EH (cell line): ENCODE data around the gene PARM1.
"Not testable (repeated sequence)": the region's sequence is repeated elsewhere in the genome, so short reads cannot be mapped to it uniquely, and the experiment has no call there.

Experiments used
- DNase-seq: peaks from one replicate; pipeline ENCODE4 v3.0.0-alpha.2; 2015; ENCODE audit warnings: low read depth

PARM1 gene

DNA sequence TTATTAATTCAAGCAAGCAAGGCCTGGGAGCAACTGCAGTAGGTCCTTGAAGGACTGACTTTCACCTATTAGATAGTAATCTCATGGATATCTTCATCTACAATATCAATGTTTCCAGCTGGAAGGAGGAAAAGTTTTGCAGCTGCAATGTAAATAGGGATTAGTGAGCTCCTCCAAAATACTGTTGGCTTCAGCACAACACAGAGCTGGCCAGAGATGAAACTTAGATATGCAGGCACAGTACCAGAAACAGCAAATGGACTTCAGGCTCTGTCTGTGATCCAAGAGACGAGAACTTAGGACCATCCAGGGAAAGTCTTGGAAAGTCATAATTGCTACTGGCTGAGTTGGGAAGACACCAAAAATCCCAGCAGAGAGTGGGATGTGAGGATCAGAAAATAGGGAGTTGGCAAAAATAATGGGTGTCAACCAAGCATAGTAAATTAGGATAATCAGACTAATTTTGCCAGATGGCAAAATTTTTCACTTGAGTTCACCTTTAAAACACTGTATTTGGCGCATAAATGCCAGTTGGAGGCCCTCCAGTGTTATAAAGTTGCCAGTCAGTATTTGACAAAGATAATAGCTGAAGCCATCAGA lies 57.5 kb downstream of the PARM1 start:
- no peak for DNase-seq

DNA sequence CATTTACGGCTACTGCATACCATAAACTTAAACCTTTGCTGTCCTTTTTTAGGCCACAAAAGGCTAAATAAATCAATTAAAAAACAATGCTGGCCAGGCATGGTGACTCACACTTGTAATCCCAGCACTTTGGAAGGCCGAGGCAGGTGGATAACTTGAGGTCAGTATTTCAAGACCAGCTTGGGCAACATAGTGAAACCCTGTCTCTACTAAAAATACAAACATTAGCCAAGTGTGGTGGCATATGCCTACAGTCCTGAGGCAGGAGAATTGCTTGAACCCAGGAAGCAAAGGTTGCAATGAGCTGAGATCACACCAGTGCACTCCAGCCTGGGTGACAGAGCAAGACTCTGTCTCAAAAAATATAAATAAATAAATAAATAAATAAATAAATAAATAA lies 61.5 kb downstream of the PARM1 start:
- DNase-seq = not testable (repeated sequence)

GRCh38 chr4:74996996-74997395 lies 64.1 kb downstream of the PARM1 start:
- DNase-seq = no peak

GRCh38 chr4:74997948-74998729 lies 65.2 kb downstream of the PARM1 start:
- no peak for DNase-seq

- no peak for DNase-seq
Observed at GRCh38 chr4:74999714-75000309, 66.9 kb downstream of the PARM1 start.

- DNase-seq = no peak
Observed at GRCh38 chr4:75001871-75002270, 69.0 kb downstream of the PARM1 start.

- no peak for DNase-seq
Observed at GRCh38 chr4:75002381-75002780, 69.5 kb downstream of the PARM1 start.

GRCh38 chr4:75003979-75004378 lies 71.1 kb downstream of the PARM1 start:
- no peak for DNase-seq

DNA sequence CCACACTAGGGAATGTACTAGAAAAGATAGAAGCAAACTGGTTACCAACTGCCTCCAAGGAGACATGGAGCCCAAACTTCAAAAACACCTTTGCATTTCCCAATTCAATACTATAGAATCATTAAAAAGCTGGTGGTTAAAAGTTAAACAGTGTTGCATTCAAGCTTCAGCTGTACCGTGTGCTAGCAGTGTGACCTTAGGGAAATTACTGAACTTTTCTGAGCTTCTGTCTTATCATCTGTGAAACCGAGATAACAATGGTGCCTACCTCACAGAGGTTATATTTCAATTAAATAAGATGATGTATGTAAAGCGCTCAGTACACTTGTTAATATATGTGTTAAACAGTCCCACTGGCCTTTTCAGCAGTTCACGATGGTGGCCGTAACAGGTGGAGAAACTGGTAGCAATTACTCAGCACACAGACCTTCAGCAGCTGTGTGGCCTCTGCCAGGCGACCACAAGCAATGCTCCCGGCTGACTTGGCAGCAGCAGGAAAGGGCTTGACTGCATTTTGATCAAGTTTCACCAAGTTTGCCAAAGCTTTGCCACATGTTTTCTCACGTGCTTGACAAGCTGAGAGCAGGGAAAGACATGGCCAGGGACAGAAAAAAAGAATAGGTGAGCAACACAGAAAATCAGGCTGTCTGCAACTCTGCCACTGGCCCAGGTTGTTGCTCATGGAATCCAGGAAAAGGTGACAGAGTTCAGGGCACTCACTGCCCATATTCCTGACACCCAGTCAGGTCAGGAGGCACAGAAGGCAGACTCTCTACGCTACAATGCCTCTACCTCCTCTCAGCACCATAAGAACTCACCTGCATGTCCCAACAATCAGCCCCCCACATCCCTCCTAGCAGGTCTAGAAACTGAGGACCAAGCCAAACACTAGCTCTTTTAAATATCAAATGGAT lies 72.1 kb downstream of the PARM1 start:
- no peak for DNase-seq

DNA sequence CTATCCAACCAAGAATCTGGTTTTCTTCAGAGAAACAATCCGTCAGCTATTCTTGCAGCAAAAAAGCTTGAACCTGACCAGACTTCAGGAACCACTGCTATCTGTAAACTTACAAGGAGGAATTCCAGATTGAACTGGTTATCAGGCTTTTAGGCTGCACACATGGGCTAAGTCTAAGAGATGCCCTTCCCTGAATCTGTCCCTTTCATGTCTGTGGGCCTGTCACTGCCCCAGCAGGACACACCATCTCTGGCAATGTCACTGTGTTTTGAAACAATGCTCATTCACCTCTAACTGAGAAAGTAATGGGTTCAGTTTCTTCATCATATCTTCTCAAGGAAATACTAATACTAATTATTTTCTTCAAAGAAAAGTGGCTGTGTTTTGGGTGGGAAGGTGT lies 72.8 kb downstream of the PARM1 start:
- DNase-seq = no peak

GRCh38 chr4:75007891-75008290 lies 75.0 kb downstream of the PARM1 start:
- DNase-seq = no peak

- no peak for DNase-seq
Observed at GRCh38 chr4:75009138-75009537, 76.2 kb downstream of the PARM1 start.

- no peak for DNase-seq
Observed at GRCh38 chr4:75011131-75011795, 78.3 kb downstream of the PARM1 start.

GRCh38 chr4:75015627-75016026 lies 82.7 kb downstream of the PARM1 start:
- no peak for DNase-seq

DNA sequence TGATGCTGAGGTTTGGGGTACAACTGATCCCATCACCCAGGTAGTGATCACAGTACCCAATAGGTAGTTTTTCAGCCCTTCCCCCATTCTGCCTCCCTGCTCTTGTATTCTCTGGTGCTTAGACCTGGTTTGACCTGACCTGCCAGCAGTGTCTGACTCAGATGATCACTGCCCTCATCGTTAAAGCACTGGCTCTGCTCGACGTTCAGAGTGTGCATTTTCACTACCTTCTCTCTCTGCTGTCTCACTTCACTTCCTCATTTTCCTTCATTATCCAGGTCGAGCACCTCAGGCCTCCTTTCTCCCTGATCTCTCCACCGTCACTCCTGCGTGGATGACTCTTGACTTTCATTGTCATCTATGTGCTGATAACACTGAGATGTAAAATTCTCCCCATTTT lies 83.6 kb downstream of the PARM1 start:
- no peak for DNase-seq

DNA sequence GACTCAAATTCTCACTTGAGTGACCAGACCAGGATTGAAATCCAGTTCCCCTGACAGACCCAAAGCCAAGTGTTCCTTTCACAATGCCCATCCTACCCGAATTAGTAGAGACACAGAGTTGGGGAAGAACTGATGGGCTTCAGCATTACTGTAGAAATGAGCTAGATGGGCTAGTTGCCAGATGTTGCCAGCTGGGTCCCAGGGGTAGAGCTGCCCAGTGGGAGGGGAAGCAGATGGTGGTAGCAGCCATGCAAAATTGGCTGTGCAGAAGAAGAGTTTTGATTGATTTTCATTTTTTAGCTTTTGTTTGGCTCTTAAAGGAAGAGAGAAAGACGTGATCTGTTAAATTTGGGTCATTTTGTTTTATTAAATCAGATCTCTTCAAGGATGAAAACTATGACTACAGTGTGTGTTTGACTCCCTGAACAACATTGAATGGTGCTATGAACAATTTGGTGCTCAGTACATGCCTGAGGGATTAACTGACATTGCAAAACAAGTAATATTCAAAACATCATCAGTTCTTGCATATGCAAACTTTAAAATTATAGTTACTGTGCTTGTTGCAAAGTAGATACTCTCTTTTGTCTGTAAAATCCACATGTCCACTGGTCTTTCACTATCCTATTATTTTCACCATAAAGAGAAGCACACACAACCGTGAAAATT lies 86.0 kb downstream of the PARM1 start:
- DNase-seq = no peak

DNA sequence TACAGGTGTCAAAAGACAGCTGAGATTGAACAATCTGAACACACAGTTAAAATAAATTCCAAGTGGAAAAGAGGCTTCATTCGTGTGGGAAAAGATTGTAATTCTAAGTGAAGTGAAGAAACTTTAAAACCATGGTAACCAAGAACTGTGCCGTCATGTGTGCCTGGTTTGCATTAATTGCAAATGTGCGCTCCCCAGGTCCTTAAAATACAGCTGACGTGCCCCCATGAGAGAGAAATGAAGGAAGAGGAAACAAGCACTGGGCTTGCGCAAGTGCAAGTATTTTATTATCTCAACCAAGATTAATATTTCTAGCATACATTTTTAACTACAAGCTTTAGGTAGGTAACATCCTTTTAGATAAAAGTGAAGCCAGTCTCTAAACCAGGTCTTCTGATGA lies 92.5 kb downstream of the PARM1 start:
- no peak for DNase-seq

DNA sequence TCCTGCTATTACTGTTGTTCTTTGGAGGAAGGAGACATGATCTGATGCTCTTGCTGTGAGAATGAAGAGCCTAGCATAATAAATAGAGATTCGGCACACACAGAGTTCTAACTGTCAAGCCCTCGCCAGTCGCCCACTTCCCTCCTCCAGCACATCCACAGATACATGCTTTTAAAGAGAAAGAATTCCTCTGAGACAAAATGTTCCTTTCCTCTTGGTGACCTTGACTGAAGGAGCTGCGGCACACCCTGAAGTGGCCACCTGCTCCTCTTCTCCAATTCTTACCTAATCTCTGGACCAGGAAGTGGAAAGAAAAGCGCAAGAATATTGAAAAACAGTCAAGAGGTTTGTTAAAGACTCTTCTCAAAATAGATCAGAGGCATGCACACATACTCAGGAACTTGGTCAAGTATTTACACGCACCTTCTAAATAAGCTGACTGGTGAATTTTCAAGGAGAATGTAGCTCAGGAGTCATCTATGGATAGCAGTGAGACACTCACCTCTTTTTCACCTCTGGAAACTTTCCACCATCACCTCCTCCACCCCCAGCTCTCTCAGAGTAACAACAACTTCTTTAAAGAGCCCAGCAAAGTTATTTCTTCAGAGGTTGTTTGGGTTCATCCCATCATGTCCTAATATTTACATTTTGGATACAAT lies 95.4 kb downstream of the PARM1 start:
- DNase-seq = no peak

DNA sequence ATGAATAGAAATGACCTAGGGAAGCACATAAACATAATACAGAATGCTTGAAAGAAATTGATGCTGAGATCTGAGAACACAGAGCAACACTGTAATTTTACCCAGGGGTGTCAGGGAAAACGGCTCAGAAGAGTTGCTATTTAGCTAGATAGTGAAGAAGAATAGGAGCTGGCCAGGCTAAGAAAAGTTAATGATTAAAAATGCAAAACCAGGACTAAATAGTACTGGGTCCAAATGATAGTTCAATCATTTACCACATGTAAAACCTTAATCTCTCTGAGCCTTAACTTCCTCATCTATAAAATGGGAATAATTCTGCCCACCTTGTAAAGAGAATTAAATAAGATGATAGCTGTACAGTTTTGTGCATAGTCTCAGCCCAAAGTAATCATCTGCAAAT lies 97.1 kb downstream of the PARM1 start:
- DNase-seq = no peak

DNA sequence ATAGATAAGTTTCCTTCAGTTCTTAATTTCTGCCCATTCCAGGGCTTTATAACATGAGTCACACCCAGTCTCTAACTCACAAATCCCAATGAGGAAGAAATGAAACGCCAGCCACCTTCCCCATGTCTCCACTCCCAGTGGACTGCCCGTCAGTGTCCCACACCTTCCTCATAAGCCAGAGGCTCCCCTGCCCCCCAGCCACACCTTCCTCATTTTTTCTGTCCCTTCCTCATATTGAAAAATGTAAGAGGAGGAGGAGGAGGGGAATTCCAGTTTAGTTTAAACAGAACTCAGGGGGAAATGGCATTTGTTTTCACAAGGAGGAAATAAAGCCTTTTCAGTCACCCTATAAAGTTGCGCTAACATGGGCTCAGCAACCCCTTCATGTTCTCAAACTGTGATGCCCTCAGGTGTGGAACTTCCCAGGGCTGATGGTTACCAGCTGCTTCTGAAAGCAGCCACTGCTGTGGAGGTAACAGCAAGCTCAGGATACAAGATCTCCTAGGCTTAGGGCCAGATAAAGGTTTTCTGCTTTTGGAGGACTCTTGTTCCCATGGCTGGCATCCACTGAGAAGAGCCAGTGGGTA lies 97.8 kb downstream of the PARM1 start:
- DNase-seq = no peak
